GM10847 (cell line): ENCODE measurements around the gene ROCK2.

Experiments used
- POLR2A ChIP-seq: IDR thresholded peaks from 2 replicates; pipeline ENCODE4 v1.6.1; 2011; ENCODE audit not compliant: insufficient read length; ENCODE audit errors: extremely low read depth

The ROCK2 gene

GRCh38 chr2:11180653-11181052 lies 163.8 kb downstream of the ROCK2 start:
- TF ChIP-seq POLR2A = no peak

GRCh38 chr2:11179899-11180298 lies 164.5 kb downstream of the ROCK2 start:
- no peak for TF ChIP-seq POLR2A

GRCh38 chr2:11179196-11179595 lies 165.2 kb downstream of the ROCK2 start:
- no peak for TF ChIP-seq POLR2A

- TF ChIP-seq POLR2A = no peak
These were observed 166.4 kb downstream of the ROCK2 start for GRCh38 chr2:11177871-11178690.

- no peak for TF ChIP-seq POLR2A
These were observed 169.1 kb downstream of the ROCK2 start for GRCh38 chr2:11175293-11175795.

GRCh38 chr2:11174222-11174621 lies 170.2 kb downstream of the ROCK2 start:
- TF ChIP-seq POLR2A = no peak

GRCh38 chr2:11169333-11169732 lies 175.1 kb downstream of the ROCK2 start:
- TF ChIP-seq POLR2A = no peak

GRCh38 chr2:11168488-11168887 lies 175.9 kb downstream of the ROCK2 start:
- no peak for TF ChIP-seq POLR2A

GRCh38 chr2:11166476-11166875 lies 178.0 kb downstream of the ROCK2 start:
- no peak for TF ChIP-seq POLR2A

GRCh38 chr2:11163439-11164317 lies 180.8 kb downstream of the ROCK2 start:
- TF ChIP-seq POLR2A = no peak

GRCh38 chr2:11161747-11162146 lies 182.7 kb downstream of the ROCK2 start:
- no peak for TF ChIP-seq POLR2A

GRCh38 chr2:11160731-11161455 lies 183.5 kb downstream of the ROCK2 start:
- TF ChIP-seq POLR2A = no peak

- TF ChIP-seq POLR2A = no peak
These were observed 184.2 kb downstream of the ROCK2 start for GRCh38 chr2:11160256-11160655.

- no peak for TF ChIP-seq POLR2A
These were observed 184.8 kb downstream of the ROCK2 start for GRCh38 chr2:11159574-11160170.
